Measurements from ENCODE around the gene NDUFC1.
"Not testable (repeated sequence)": the region's sequence is repeated elsewhere in the genome, so short reads cannot be mapped to it uniquely, and the experiment has no call there.

The NDUFC1 gene

GRCh38 chr4:139301821-139302611 is at the start of gene NDUFC1:
Gene NDUFC1, minus strand, starts transcription at chr4:139302477. Its CDS starts 6,679 bp downstream, at chr4:139295798.
- peak; percentile 38 to 50 for DNase-seq (ENCODE audit: low read depth in 2 of 2)

- DNase-seq (ENCODE audit: low read depth in 2 of 2), result no peak
These were observed 35.3 kb upstream of the NDUFC1 start for GRCh38 chr4:139337612-139338011.

GRCh38 chr4:139333046-139333445 is 30.8 kb upstream of the NDUFC1 start:
- no peak for DNase-seq (ENCODE audit: low read depth in 2 of 2)

- DNase-seq (ENCODE audit: low read depth in 2 of 2), result no peak
These were observed 28.9 kb upstream of the NDUFC1 start for GRCh38 chr4:139331185-139331584.

- no peak for DNase-seq (ENCODE audit: low read depth in 2 of 2)
These were observed 28.0 kb upstream of the NDUFC1 start for GRCh38 chr4:139330283-139330682.

GRCh38 chr4:139329665-139330200 is 27.5 kb upstream of the NDUFC1 start:
- DNase-seq (ENCODE audit: low read depth in 2 of 2), result no peak

GRCh38 chr4:139324620-139325019 is 22.3 kb upstream of the NDUFC1 start:
- DNase-seq (ENCODE audit: low read depth in 2 of 2), result no peak

- DNase-seq (ENCODE audit: low read depth in 2 of 2), result not testable (repeated sequence)
These were observed 20.3 kb upstream of the NDUFC1 start for GRCh38 chr4:139322541-139322940.

GRCh38 chr4:139322070-139322469 is 19.8 kb upstream of the NDUFC1 start:
- not testable (repeated sequence) for DNase-seq (ENCODE audit: low read depth in 2 of 2)

GRCh38 chr4:139319571-139319970 is 17.3 kb upstream of the NDUFC1 start:
- DNase-seq (ENCODE audit: low read depth in 2 of 2), result no peak

GRCh38 chr4:139317635-139318034 is 15.4 kb upstream of the NDUFC1 start:
- DNase-seq (ENCODE audit: low read depth in 2 of 2), result no peak

GRCh38 chr4:139316733-139317132 is 14.5 kb upstream of the NDUFC1 start:
- no peak for DNase-seq (ENCODE audit: low read depth in 2 of 2)

GRCh38 chr4:139315221-139315675 is 13.0 kb upstream of the NDUFC1 start:
- no peak for DNase-seq (ENCODE audit: low read depth in 2 of 2)

- DNase-seq (ENCODE audit: low read depth in 2 of 2), result no peak
These were observed 11.9 kb upstream of the NDUFC1 start for GRCh38 chr4:139314047-139314800.

- DNase-seq (ENCODE audit: low read depth in 2 of 2), result not testable (repeated sequence)
These were observed 11.1 kb upstream of the NDUFC1 start for GRCh38 chr4:139313414-139313813.

- DNase-seq (ENCODE audit: low read depth in 2 of 2), result no peak
These were observed 10.5 kb upstream of the NDUFC1 start for GRCh38 chr4:139312552-139313332.

GRCh38 chr4:139311909-139312308 is 9.6 kb upstream of the NDUFC1 start:
- no peak for DNase-seq (ENCODE audit: low read depth in 2 of 2)

- no peak for DNase-seq (ENCODE audit: low read depth in 2 of 2)
These were observed 2.6 kb upstream of the NDUFC1 start for GRCh38 chr4:139304920-139305319.

GRCh38 chr4:139301113-139301820 is 1.0 kb downstream of the NDUFC1 start, which contains the start of gene NAA15:
Gene NAA15, plus strand, starts transcription at chr4:139301505. Its CDS starts 273 bp downstream, at chr4:139301778.
- DNase-seq (ENCODE audit: low read depth in 2 of 2), result peak; percentile 94 to 95

- no peak for DNase-seq (ENCODE audit: low read depth in 2 of 2)
These were observed 1.7 kb downstream of the NDUFC1 start for GRCh38 chr4:139300431-139301112.
